HG02870 (cell line): Measurements from ENCODE around the gene PAM16.
"Not testable (repeated sequence)": the region's sequence is repeated elsewhere in the genome, so short reads cannot be mapped to it uniquely, and the experiment has no call there.

Source experiments
- ATAC-seq: cut with Tn5 transposase; IDR thresholded peaks from one replicate; pipeline ENCODE4 v1.9.1; 2021; ENCODE audit warnings: mild to moderate bottlenecking, moderate library complexity; ENCODE audit not compliant: unreplicated experiment

PAM16 gene

GRCh38 chr16:4350787-4351659, at the start of gene PAM16:
Gene PAM16, minus strand, starts transcription at chr16:4351321. Its CDS starts 87 bp downstream, at chr16:4351234.
- peak; percentile 83 for ATAC-seq

GRCh38 chr16:4399001-4399730, 48.0 kb upstream of the PAM16 start:
- no peak for ATAC-seq

GRCh38 chr16:4395055-4395726, 44.1 kb upstream of the PAM16 start:
- no peak for ATAC-seq

- not testable (repeated sequence) for ATAC-seq
Measured at GRCh38 chr16:4393850-4394249, 42.7 kb upstream of the PAM16 start.

GRCh38 chr16:4393240-4393600, 42.1 kb upstream of the PAM16 start:
- no peak for ATAC-seq

GRCh38 chr16:4392382-4393239, 41.5 kb upstream of the PAM16 start:
- ATAC-seq = no peak

- ATAC-seq = no peak
Measured at GRCh38 chr16:4391631-4392381, 40.7 kb upstream of the PAM16 start.

- ATAC-seq = no peak
Measured at GRCh38 chr16:4390266-4391260, 39.4 kb upstream of the PAM16 start.

- ATAC-seq = no peak
Measured at GRCh38 chr16:4389051-4389955, 38.2 kb upstream of the PAM16 start.

GRCh38 chr16:4388271-4389021, 37.3 kb upstream of the PAM16 start:
- no peak for ATAC-seq

GRCh38 chr16:4387781-4388180, 36.7 kb upstream of the PAM16 start:
- no peak for ATAC-seq

GRCh38 chr16:4386951-4387565, 35.9 kb upstream of the PAM16 start:
- ATAC-seq = no peak

GRCh38 chr16:4386451-4386805, 35.3 kb upstream of the PAM16 start:
- no peak for ATAC-seq

- ATAC-seq = no peak
Measured at GRCh38 chr16:4385789-4386450, 34.8 kb upstream of the PAM16 start.

- ATAC-seq = no peak
Measured at GRCh38 chr16:4385066-4385788, 34.1 kb upstream of the PAM16 start.
